Trophoblast cell (in vitro differentiated cells and primary cell): ENCODE results near the gene UVRAG.

Source experiments
- DNase-seq, 2 donors: peaks; one replicate each; pipeline ENCODE4 v3.0.0-alpha.2; 2016
- H2AFZ ChIP-seq: 2 replicates; pipeline ENCODE4 v1.6.1; 2013; ENCODE audit warnings: low read length, moderate library complexity, mild to moderate bottlenecking; ENCODE audit not compliant: insufficient read depth, poor library complexity
- H2AK5ac ChIP-seq: 2 replicates; pipeline ENCODE4 v1.6.1; 2013; ENCODE audit warnings: mild to moderate bottlenecking, low read length
- H2BK120ac ChIP-seq: 2 replicates; pipeline ENCODE4 v1.6.1; 2013; ENCODE audit warnings: low read length, mild to moderate bottlenecking, moderate library complexity; ENCODE audit not compliant: insufficient read depth, poor library complexity
- H2BK12ac ChIP-seq: 2 replicates; pipeline ENCODE4 v1.6.1; 2013; ENCODE audit warnings: mild to moderate bottlenecking, low read length, moderate library complexity
- H2BK5ac ChIP-seq: 2 replicates; pipeline ENCODE4 v1.6.1; 2013; ENCODE audit warnings: low read length, low read depth, moderate library complexity, mild to moderate bottlenecking; ENCODE audit not compliant: poor library complexity
- H3K14ac ChIP-seq: 2 replicates; pipeline ENCODE4 v1.6.1; 2013; ENCODE audit warnings: mild to moderate bottlenecking, low read length
- H3K18ac ChIP-seq: 2 replicates; pipeline ENCODE4 v1.6.1; 2013; ENCODE audit warnings: mild to moderate bottlenecking, low read length
- H3K23ac ChIP-seq: 2 replicates; pipeline ENCODE4 v1.6.1; 2013; ENCODE audit warnings: low read length
- H3K27ac ChIP-seq: 2 replicates; pipeline ENCODE4 v1.5.1; 2013; ENCODE audit warnings: low read depth, mild to moderate bottlenecking, inconsistent platforms, low read length, moderate library complexity
- H3K27me3 ChIP-seq: 2 replicates; pipeline ENCODE4 v1.6.1; 2013; ENCODE audit warnings: inconsistent platforms, mild to moderate bottlenecking, low read length, moderate library complexity; ENCODE audit not compliant: insufficient read depth
- H3K36me3 ChIP-seq, 2 experiments: 1 replicate in 1 of 2; 2 replicates in 1 of 2; pipeline ENCODE4 v1.6.1; 2013; ENCODE audit warnings: low read length in 2 of 2, mild to moderate bottlenecking in 2 of 2, moderate library complexity in 1 of 2; ENCODE audit not compliant: insufficient read depth in 2 of 2, control insufficient read depth in 1 of 2
- H3K4ac ChIP-seq: 2 replicates; pipeline ENCODE4 v1.6.1; 2013; ENCODE audit warnings: low read depth, mild to moderate bottlenecking, low read length, moderate library complexity
- H3K4me1 ChIP-seq, 2 experiments: 1 replicate in 1 of 2; 2 replicates in 1 of 2; pipeline ENCODE4 v1.6.1; 2013; ENCODE audit warnings: low read length in 2 of 2, mild to moderate bottlenecking in 2 of 2, moderate library complexity in 1 of 2; ENCODE audit not compliant: insufficient read depth in 2 of 2, control insufficient read depth in 1 of 2
- H3K4me2 ChIP-seq: 2 replicates; pipeline ENCODE4 v1.6.1; 2013; ENCODE audit warnings: inconsistent platforms, mild to moderate bottlenecking, low read length, moderate library complexity
- H3K4me3 ChIP-seq: 2 replicates; pipeline ENCODE4 v1.5.1; 2013; ENCODE audit warnings: mild to moderate bottlenecking, low read depth, low read length, inconsistent platforms
- H3K79me1 ChIP-seq: one replicate; pipeline ENCODE4 v1.6.1; 2013; ENCODE audit warnings: low read length
- H3K79me2 ChIP-seq: 2 replicates; pipeline ENCODE4 v1.6.1; 2013; ENCODE audit warnings: low read length, mild to moderate bottlenecking; ENCODE audit not compliant: control insufficient read depth, insufficient read depth, poor library complexity
- H3K9ac ChIP-seq: 2 replicates; pipeline ENCODE4 v1.6.1; 2013; ENCODE audit warnings: mild to moderate bottlenecking, low read length
- H3K9me3 ChIP-seq: 2 replicates; pipeline ENCODE4 v1.6.1; 2013; ENCODE audit warnings: low read depth, mild to moderate bottlenecking, control low read depth, inconsistent platforms, low read length; ENCODE audit not compliant: insufficient read depth
- H4K12ac ChIP-seq: 2 replicates; pipeline ENCODE4 v1.6.1; 2013; ENCODE audit warnings: low read depth, mild to moderate bottlenecking, low read length, moderate library complexity
- H4K8ac ChIP-seq: 2 replicates; pipeline ENCODE4 v1.6.1; 2013; ENCODE audit warnings: low read depth, mild to moderate bottlenecking, low read length, moderate library complexity
- H4K91ac ChIP-seq: one replicate; pipeline ENCODE4 v1.6.1; 2013; ENCODE audit warnings: low read depth, mild to moderate bottlenecking, low read length, moderate library complexity
- WGBS: extraction: QIAGEN DNeasy Blood & Tissue Kit; methylation state at CpG from one replicate; pipeline ENCODE4 v1.1.7; 2013; ENCODE audit warnings: missing lambda C conversion rate; ENCODE audit not compliant: insufficient read length, insufficient coverage; ENCODE audit errors: extremely low coverage; 5-methylcytosine and 5-hydroxymethylcytosine counted together

UVRAG gene

DNA sequence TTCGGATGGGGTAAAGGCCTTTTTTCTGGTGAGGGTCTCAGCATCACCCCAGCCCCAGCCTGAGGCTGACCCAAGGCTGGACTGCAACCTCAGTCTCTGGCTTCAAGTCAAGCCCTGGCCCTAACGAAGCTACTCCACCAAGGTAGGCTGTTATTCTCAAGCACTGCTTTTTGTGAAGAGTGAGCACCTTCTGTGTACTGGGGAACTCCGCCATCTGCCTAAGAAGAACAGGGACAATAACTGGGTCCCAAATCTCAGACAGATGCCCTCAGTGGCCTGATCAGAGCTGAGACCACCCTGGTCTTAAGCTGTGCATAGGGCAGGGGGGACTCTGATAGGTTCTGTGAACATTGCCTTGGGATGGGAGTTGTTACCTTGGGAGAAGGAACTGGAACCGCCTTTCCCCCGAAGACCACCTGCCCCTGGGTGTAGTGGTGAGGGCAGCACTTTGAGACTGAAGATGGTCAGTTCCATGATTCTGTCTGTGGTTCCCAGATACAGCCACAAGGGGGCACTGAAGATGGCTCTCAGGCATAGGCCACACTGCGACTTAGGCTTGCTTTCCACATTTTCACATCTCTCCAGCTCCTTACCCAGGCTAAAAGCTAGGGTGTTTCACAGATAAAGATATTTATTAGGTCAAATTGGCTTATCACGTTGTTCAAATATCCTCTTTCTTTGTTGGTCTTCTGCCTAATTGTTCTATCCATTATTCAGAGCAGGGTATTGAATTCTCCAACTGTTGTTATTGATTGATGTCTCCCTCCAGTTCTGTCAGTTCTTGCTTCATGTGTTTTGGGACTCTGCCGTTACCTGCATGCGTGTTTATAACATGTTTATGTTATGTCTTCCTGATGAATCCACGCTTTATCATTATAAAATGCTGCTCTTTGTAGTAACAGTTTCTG, 11.8 kb upstream of the UVRAG start:
- Histone ChIP-seq H4K12ac (no peak overlapping the region), H3K79me1 (no peaks in the 10 kb centered on the region), H3K4me3 (no peak overlapping the region), H3K79me2 (no peaks in the 10 kb centered on the region), H3K27ac (no peak overlapping the region), H2BK120ac (no peak overlapping the region), H2BK5ac (no peak overlapping the region), H3K27me3 (no peaks in the 10 kb centered on the region), H3K9ac (no peak overlapping the region), H3K4me2 (no peak overlapping the region), H2BK12ac (no peak overlapping the region), H3K36me3 (no peaks in the 10 kb centered on the region), H3K9me3 (no peaks in the 10 kb centered on the region), H3K23ac (no peak overlapping the region), H3K4me1 (peaks cover 0 to 4% of the 10 kb centered on the region in 2 experiments), H4K8ac (no peak overlapping the region), H3K14ac (no peak overlapping the region), H3K18ac (no peak overlapping the region), H2AK5ac (no peak overlapping the region), H4K91ac (no peak overlapping the region), H2AFZ (no peak overlapping the region), H3K4ac (no peak overlapping the region)
- peak; percentile 70 to 90 for DNase-seq
- WGBS: no CpG with 5 or more reads among the region's 10 CpGs

DNA sequence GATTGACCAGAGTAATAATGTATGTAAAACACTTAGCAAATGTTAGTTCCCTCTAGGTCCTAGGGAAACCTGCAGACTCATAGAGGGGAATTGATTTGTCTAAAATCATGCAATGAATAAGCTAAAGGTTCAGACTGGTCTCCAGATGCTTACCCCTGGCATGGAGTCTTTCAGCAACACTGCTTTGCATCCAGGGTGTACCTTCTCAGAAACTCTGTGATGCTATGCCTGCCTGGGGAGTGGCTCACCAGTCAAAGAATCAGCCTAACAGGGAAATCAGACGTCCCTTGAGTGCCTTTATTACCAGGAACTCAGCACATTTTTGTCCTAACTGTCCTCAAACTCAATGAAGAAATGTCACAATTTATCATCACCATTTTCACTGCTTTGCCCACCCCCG, 5.9 kb upstream of the UVRAG start:
- H4K91ac ChIP-seq: no peak overlapping the region

DNA sequence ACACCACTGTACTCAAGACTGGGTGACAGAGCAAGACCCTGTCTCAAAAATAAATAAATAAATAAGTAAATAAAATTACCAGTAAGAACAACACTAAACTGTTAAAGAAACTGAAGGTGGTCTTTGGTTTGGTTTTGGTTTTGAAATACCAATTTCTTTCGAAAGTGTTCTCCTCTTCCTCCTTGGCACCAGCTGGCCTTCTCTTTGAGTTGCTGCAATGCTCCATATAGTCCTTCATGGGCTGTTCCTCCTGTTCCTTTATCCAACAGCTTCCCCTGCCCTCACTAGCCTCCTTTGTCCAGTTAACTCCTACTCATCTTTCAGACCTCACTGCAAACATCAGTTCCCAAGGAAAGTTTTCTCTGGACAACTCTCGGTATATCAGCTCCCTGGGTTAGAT, 5.0 kb upstream of the UVRAG start:
- H3K18ac ChIP-seq: no peak overlapping the region
- no peak overlapping the region for H3K4ac ChIP-seq
- peaks cover 3% of the 10 kb centered on the region for H3K79me2 ChIP-seq
- H2BK120ac ChIP-seq: no peak overlapping the region
- no peak overlapping the region for H4K8ac ChIP-seq
- H3K14ac ChIP-seq: no peak overlapping the region
- H2BK12ac ChIP-seq: no peak overlapping the region
- WGBS: no CpG with 5 or more reads among the region's 2 CpGs
- H4K91ac ChIP-seq: no peak overlapping the region
- H4K12ac ChIP-seq: no peak overlapping the region
- H3K27ac ChIP-seq: no peak overlapping the region
- no peaks in the 10 kb centered on the region for H3K9me3 ChIP-seq
- H3K36me3 ChIP-seq: no peaks in the 10 kb centered on the region
- H2AK5ac ChIP-seq: no peak overlapping the region
- H3K4me2 ChIP-seq: no peak overlapping the region
- H3K9ac ChIP-seq: no peak overlapping the region
- H3K79me1 ChIP-seq: peaks cover 7% of the 10 kb centered on the region
- H3K4me1 ChIP-seq: peaks cover 8 to 11% of the 10 kb centered on the region in 2 experiments
- H2BK5ac ChIP-seq: no peak overlapping the region
- H3K4me3 ChIP-seq: no peak overlapping the region
- no peak overlapping the region for H3K23ac ChIP-seq
- H3K27me3 ChIP-seq: no peaks in the 10 kb centered on the region
- no peak for DNase-seq
- no peak overlapping the region for H2AFZ ChIP-seq

More for the DNA sequence above, 5.9 kb upstream of the UVRAG start:
- Histone ChIP-seq H2AK5ac (no peak overlapping the region), H3K4ac (no peak overlapping the region), H3K4me1 (peaks cover 5 to 11% of the 10 kb centered on the region in 2 experiments), H4K12ac (no peak overlapping the region), H3K4me3 (no peak overlapping the region), H2BK5ac (no peak overlapping the region), H4K8ac (no peak overlapping the region), H3K23ac (no peak overlapping the region), H3K18ac (no peak overlapping the region), H3K27ac (no peak overlapping the region), H3K9me3 (no peaks in the 10 kb centered on the region), H3K79me2 (no peaks in the 10 kb centered on the region), H2BK120ac (no peak overlapping the region), H3K9ac (no peak overlapping the region), H3K27me3 (no peaks in the 10 kb centered on the region), H3K79me1 (peaks cover 3% of the 10 kb centered on the region), H2BK12ac (no peak overlapping the region), H3K36me3 (no peaks in the 10 kb centered on the region), H2AFZ (no peak overlapping the region), H3K4me2 (no peak overlapping the region), H3K14ac (no peak overlapping the region)
- WGBS: no CpG with 5 or more reads among the region's 2 CpGs
- DNase-seq: no peak

DNA sequence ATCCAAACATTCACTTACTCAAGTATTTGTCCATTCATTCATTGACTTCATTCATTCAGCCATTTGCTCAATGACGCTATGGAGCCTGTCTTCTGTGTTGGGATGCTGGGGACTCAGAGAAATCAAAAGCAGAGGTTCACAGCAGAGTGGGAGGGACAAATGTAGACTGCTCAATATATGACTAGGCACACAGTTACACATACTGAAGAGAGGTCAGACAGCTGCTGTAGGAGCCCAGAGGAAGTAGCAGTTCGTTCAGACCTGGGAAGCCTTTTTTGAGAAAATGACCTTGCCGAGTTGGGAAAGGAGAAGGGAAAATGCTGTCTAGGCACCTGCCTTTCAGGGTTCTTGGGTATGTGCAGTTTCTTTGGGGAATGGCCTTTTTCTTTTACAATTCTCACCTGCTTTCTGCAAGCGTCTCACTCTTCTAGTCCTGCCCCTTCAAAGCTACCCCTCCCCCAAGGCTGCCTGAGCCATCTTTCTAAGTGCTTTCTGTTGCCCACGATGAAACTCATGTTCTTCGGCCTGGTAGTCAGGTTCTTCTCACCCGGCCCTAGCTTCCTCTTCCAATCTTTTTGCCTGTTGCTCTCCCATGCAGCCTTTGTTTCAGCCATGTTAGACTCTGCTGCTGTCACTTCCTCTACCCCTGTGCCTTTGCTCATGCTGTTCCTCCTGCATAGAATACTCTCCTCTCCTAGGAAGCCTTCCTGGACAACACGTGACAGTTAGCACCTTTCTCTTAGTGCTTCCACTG, 4.2 kb upstream of the UVRAG start:
- H2AFZ ChIP-seq: no peak overlapping the region
- no peaks in the 10 kb centered on the region for H3K9me3 ChIP-seq
- H3K4me2 ChIP-seq: no peak overlapping the region
- no peak overlapping the region for H3K27ac ChIP-seq
- no peak overlapping the region for H3K18ac ChIP-seq
- peaks cover 8 to 11% of the 10 kb centered on the region in 2 experiments for H3K4me1 ChIP-seq
- H2BK5ac ChIP-seq: no peak overlapping the region
- peaks cover 10% of the 10 kb centered on the region for H3K79me2 ChIP-seq
- H2BK12ac ChIP-seq: no peak overlapping the region
- H3K36me3 ChIP-seq: no peaks in the 10 kb centered on the region
- H3K23ac ChIP-seq: no peak overlapping the region
- H4K8ac ChIP-seq: no peak overlapping the region
- no CpG with 5 or more reads among the region's 8 CpGs for WGBS
- no peak overlapping the region for H2AK5ac ChIP-seq
- no peak overlapping the region for H4K12ac ChIP-seq
- H3K4ac ChIP-seq: no peak overlapping the region
- H3K27me3 ChIP-seq: no peaks in the 10 kb centered on the region
- H3K9ac ChIP-seq: no peak overlapping the region
- no peak for DNase-seq
- H3K14ac ChIP-seq: no peak overlapping the region
- no peak overlapping the region for H2BK120ac ChIP-seq
- no peak overlapping the region for H3K4me3 ChIP-seq
- H4K91ac ChIP-seq: no peak overlapping the region
- H3K79me1 ChIP-seq: peaks cover 12% of the 10 kb centered on the region
